ENCODE data around the gene BNIP1.
A peak's percentile ranks its signal among the peaks of the same experiment; 100 is the strongest.

Gene BNIP1

GRCh38 chr5:173144200-173145176 is at the start of gene BNIP1:
Gene BNIP1, plus strand, starts transcription at chr5:173144531. Its CDS starts 15 bp downstream, at chr5:173144546.
- peak within 1 kb of the TSS; percentile 81 for H3K4me3 ChIP-seq (ENCODE audit: low read depth, low read length)
- peak; percentile 96 for TF ChIP-seq CTCF (IDR thresholded peaks at IDR 0.05; ENCODE audit: low read depth, low read length, missing control alignments)
- peak; percentile 84 for DNase-seq (ENCODE audit: low read depth)

GRCh38 chr5:173098787-173099186 is 45.5 kb upstream of the BNIP1 start:
- TF ChIP-seq CTCF (IDR thresholded peaks at IDR 0.05; ENCODE audit: low read depth, low read length, missing control alignments), result no peak
- DNase-seq (ENCODE audit: low read depth), result no peak

GRCh38 chr5:173099461-173099860 is 44.9 kb upstream of the BNIP1 start:
- no peak for TF ChIP-seq CTCF (IDR thresholded peaks at IDR 0.05; ENCODE audit: low read depth, low read length, missing control alignments)
- H3K4me3 ChIP-seq (ENCODE audit: low read depth, low read length), result no peak overlapping the region
- no peak for DNase-seq (ENCODE audit: low read depth)

More at GRCh38 chr5:173098787-173099186, 45.5 kb upstream of the BNIP1 start:
- H3K4me3 ChIP-seq (ENCODE audit: low read depth, low read length), result no peak overlapping the region

GRCh38 chr5:173101245-173101644 is 43.1 kb upstream of the BNIP1 start:
- TF ChIP-seq CTCF (IDR thresholded peaks at IDR 0.05; ENCODE audit: low read depth, low read length, missing control alignments), result no peak
- DNase-seq (ENCODE audit: low read depth), result no peak
- H3K4me3 ChIP-seq (ENCODE audit: low read depth, low read length), result no peak overlapping the region

- TF ChIP-seq CTCF (IDR thresholded peaks at IDR 0.05; ENCODE audit: low read depth, low read length, missing control alignments), result no peak
- no peak for DNase-seq (ENCODE audit: low read depth)
- no peak overlapping the region for H3K4me3 ChIP-seq (ENCODE audit: low read depth, low read length)
These were observed 40.9 kb upstream of the BNIP1 start for GRCh38 chr5:173103411-173103810.

- TF ChIP-seq CTCF (IDR thresholded peaks at IDR 0.05; ENCODE audit: low read depth, low read length, missing control alignments), result no peak
- no peak for DNase-seq (ENCODE audit: low read depth)
- H3K4me3 ChIP-seq (ENCODE audit: low read depth, low read length), result no peak overlapping the region
These were observed 35.4 kb upstream of the BNIP1 start for GRCh38 chr5:173108914-173109313.
